ENCODE results near the gene IL1RAPL1.

DNA sequence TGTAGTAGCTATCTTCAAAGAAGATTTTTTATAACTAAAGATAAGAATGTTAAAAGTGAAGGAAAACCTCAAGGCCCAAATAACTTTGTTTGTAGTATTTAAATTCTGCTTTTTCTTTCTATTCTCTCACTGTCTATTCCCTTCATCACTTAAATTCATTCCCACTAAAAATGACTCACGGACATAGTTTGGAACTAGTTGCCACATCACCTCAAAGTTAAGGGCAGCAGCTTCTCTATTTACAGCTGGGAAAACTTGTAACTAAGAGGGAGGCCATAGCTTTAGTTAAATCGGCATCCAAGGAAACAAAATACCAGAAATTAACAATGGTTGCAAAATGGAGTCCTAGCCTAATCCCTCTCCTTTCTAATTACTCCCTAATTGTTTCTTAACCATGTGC, 1302.8 kb downstream of the IL1RAPL1 start:
- TF ChIP-seq, protein P1, sequence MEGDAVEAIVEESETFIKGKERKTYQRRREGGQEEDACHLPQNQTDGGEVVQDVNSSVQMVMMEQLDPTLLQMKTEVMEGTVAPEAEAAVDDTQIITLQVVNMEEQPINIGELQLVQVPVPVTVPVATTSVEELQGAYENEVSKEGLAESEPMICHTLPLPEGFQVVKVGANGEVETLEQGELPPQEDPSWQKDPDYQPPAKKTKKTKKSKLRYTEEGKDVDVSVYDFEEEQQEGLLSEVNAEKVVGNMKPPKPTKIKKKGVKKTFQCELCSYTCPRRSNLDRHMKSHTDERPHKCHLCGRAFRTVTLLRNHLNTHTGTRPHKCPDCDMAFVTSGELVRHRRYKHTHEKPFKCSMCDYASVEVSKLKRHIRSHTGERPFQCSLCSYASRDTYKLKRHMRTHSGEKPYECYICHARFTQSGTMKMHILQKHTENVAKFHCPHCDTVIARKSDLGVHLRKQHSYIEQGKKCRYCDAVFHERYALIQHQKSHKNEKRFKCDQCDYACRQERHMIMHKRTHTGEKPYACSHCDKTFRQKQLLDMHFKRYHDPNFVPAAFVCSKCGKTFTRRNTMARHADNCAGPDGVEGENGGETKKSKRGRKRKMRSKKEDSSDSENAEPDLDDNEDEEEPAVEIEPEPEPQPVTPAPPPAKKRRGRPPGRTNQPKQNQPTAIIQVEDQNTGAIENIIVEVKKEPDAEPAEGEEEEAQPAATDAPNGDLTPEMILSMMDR (IDR thresholded peaks at IDR 0.05), result no peak
- no peak for TF ChIP-seq POLR2A (IDR thresholded peaks at IDR 0.05)
